Dermis blood vessel endothelial cell (primary cell): ENCODE data around the gene ATP8B1. TPM values are rescaled to one million over a fixed set of nuclear protein-coding genes. Genes with fewer than 3 reads are reported as not detected.
"Not testable (repeated sequence)": the region's sequence is repeated elsewhere in the genome, so short reads cannot be mapped to it uniquely, and the experiment has no call there.

ENCODE experiments used
- DNase-seq: peaks from one replicate; pipeline ENCODE4 v3.0.0; 2010
- total RNA-seq: library from RNA; depleted of rRNA; stranded (reverse); fragments of >200 nt; gene quantifications from 2 replicates; pipeline ENCODE4 v1.2.3, GENCODE V29; 2014

The ATP8B1 gene
- total RNA-seq, 1 donor from 2014 or later: 51.1 TPM

DNA sequence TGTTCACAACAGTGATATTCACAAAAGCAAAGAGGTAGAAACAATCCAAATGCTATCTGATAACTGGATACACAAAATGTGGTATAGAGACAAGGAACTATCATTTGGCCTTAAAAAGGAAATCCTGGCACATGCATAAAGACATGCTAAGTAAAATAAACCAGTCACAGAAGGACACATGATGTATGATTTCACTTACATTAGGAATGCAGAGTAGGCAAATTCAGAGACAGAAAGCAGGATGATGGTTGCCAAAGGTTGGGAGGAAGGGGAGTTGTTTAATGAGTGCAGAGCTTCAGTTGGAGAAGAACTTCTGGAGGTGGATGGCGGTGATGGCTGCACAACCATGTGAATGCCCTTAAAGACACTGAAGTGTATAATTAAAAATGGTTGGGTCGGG, 38.1 kb downstream of the ATP8B1 start:
- DNase-seq: no peak

DNA sequence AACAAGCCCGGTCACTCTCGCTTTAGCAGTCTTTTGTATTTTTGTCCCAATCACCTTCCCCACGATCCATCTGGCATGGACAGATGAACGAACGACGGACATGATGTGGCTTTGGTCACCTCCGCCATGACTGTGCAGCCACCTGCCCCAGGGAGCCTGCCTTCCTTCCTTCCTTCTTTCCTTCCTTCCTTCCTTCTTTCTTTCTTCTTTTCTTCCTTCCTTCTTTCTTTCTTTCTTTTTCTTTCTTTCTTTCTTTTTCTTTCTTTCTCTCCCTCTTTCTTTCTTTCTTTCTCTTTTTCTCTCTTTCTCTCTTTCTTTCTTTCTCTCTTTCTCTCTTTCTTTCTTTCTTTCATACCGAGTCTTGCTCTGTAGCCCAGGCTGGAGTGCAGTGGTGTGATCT, 39.0 kb downstream of the ATP8B1 start:
- no peak for DNase-seq

DNA sequence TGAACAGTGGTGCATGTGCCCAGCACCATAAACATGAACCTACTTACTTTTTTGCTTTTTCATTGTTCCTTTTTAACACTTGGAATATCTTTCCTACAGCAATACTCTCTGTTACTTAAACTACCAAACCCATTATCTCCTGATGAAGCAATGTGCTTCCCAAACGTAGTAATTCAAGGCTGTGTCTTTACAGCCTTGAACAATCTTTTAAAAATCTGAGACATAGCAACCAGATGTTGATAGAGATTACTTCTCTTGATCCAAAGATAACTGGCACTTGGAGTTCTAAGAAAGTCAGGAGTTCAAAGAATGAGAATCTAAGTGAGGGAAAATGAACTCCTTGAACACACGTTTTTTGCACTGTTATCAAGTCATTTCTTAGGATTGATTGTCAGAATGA, 40.4 kb downstream of the ATP8B1 start:
- DNase-seq: no peak

DNA sequence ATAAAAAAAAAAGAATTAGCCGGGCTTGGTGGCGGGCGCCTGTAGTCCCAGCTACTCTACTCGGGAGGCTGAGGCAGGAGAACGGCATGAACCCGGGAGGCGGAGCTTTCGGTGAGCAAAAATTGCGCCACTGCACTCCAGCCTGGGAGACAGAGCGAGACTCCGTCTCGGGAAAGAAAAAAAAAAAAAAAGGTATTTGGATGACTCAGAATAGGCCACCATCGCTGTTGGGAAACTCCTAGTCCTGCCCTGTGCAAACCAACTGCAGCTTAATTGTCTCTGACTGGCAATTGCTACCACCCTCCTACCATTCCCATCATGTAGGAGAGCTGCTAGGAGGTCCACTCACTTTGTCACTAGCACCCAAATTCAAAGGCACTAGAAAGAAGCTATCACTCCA, 43.5 kb downstream of the ATP8B1 start:
- no peak for DNase-seq

DNA sequence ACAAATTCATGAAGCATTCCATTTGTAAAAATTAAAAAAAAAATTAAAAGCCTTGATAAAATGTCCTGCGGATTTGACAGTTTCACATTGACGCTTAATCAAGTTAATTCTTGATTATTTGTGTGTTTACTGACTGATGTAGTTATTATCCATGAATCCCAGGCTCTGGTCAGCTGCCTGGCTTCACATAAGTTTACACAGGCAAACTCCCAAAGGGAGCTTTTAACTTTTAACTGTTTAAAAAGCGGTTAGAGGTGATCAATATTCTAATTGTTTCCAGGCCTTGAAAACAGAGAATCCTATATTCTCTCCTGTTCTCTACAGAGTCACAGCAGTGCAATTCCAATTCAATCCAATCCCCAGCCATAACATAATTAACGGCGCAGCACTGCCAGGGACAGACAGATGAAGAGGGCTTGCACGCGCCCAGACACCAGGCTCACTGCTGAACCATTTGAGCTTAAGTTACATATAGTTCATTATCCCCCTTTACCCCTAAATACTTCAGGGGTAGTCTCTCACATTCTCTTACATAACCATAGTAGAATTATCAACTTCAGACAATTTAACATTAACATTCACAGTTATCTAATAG, 47.5 kb downstream of the ATP8B1 start:
- no peak for DNase-seq

DNA sequence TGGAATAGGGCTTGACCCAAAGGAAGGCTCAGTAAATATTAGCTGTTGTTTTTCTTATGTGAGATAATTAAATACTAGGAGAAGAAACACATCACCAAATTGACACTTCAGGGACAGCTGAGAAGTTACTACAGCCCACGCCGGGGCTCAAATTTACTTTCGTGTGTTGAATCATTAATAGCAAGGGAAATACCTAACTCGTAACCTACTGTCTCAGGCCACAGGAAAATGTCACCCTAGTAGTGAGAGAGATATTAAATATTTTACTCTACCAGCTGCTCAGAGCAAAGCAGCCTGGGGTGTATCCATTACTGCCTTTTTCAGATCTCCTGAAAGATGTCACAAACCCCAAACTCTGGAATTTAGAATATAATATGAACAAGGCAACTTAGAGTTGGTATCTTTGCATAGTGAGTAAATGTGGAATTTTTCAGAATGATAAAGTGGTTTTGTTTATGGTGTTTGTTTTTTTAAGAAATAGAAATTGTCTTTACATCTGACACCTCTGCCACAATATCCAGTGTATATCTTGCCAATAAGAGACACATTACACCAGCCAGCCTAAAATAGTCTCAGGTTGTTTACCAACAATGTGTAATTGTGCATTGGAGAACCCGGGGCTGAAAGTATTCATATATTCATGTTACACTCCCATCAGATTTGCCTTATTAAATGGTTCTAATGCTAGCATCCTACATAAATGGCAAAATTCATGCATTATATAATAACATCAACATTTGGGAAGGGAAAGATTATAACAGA, 48.4 kb downstream of the ATP8B1 start:
- no peak for DNase-seq

DNA sequence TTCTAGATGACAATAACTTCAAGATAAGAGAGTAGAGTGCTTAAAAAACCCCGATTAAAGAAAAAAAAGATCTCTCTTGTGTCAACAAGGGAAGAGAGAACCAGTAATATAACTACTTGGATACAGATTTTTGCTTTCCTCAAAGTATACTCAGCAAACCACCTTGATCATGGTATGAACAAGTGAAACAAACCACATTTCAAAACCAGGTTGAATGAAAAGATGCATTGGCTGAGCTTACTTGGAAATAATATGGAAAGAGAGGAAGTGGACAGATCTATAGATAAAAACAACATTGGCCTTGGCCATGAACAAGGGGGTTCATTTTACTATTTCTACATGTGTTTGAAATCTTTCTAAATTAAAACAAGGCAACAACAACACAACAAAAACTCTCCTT, 50.1 kb downstream of the ATP8B1 start:
- DNase-seq: no peak

DNA sequence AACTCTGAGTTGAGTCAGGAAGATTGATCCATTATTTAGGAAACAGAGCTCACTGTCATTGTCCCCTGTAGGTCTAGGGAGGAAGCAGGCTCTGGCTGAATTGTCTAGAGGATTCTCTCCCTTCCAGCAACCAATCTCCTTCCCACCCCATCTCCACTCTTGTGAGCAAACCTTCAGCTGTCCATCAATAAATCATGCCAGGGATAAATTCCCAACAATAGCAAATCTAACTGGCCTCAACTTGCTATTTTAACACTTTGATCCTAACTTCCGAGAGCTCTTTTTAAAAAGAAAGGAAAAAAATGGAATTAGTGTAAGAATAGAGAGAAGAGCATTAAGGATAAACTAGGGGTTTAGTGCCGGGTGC, 53.5 kb downstream of the ATP8B1 start:
- DNase-seq: no peak

DNA sequence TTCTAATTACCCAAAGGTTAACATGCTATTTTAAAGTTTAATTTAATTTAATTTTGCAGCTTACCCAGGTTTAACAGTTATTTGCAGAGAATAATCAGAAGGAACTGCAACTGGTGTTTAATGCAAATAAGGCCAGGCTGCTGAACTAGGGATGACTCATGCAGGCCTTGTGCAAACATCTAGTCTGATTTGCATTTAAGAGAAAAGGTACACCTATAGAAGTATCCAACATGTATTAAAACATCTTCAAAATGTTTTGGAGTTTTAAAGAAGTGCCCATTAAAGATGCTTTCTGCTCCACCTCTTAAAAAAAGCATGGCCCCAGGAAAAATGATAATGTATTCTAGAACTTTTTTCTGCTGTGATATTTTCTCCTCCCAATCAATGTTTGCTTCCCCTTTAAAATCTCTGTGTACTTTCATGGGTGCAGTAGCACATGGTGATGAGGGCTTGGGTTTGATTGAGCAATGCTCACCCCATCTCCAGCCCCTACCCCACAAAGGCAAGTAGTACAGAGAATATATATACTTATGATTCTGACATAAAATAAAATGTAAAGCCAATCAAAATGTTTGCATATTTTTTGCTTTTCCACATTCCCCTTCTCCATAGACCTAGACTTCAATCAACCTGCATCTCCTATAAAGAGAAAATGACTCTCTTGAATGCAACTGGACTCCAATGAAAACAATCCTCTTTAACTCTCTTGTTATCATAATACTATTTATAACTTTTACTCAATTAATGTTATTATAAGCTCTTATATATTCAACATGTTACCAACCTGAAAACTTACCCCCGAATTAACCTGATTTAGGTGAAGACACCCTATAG, 54.1 kb downstream of the ATP8B1 start:
- peak; percentile 46 for DNase-seq

DNA sequence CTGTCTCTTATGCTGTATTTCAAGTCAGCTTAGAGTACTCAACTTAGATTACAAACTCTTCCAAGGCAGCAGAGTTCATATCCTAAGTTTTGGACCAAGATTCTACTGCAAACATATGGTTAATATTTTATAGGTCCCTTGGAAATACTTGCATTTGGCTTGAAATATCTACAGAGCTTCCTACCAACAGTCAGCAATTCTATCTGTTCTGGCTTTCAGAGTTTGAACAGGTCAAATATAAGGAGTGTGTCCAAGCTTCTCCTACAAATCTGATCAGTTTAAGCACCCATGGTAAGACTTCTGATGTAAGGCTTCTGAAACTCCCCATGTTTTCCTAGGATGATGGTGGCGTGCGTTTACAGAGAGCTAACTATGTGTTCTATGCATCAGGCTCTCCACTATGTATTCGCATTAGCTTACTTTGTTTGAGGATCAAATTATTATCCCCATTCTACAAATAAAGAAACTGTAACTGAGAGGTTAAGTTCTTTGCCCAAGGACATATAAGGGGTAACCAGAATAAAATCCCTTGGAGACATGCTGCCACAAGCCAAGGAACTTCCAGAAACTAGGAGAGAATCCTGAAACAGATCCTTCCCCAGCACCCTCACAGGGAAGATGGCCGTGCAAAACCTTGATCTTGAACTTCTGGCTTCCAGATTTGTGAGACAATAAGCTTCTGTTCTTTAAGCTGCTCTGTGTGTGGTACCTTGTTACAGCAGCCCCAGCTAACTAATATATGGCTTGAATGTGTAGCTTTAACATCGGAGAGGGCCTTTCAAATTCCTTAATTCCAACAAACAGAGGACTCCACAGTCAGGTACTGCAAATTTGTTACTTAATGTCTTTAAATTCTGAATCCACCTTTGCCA, 55.1 kb downstream of the ATP8B1 start:
- no peak for DNase-seq

DNA sequence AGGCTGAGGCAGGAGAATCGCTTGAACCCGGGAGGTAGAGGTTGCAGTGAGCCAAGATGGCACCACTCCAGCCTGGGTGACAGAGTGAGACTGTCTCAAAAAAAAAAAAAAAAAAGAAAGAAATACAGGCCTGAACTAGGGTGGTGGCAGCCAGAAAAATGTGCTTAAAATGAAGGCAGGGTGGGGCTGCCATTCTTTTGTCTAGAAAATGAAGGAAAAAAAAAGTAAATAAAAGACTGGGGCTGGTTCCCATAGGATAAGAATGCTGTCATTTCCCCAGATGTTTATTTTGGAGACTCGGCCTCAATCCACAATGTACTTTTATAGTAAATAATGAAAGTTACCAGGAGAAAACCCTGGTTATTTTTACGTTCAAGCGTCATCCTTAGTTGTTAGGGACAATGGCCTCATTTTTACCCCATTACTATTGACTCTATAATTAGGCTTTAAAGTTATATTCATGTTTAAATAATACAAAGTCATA, 58.9 kb downstream of the ATP8B1 start:
- peak; percentile 76 for DNase-seq

DNA sequence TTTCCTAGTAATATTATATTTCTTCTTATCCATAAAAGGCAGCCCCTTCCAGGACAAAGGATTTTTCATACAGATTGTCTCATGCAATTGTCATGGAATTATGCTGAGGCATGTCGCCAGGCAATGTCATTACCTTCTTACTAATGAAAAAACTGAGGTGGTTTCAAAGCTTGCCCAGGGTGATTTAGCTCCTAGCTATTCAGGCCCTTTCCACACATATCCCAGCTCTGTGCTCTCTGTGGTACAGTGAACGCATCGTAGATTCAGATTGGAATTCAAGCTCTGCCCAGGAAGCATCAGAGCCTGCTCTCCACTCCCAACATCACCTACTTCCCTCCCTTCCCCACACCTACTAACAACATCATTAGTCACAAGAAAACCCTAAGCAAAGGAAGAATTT, 60.1 kb downstream of the ATP8B1 start:
- peak; percentile 58 for DNase-seq

DNA sequence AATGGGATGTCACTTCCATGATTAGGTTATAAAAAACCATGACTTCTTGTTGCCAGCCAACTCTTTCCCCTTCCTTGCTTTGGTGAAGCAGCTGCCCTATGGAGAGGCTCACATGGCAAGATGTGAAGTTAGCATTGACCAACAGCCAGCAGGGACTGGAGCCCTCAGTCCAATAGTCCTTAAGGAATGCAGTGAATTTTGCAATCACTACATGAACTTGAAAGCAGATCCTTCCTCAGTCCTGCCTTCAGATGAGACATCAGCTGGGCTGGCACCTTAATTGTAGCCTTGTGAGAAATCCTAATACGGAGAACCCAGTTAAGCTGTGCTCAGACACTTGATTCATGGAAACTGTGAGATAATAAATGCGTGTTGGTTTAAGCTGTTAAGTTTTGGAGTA, 61.8 kb downstream of the ATP8B1 start:
- DNase-seq: no peak

DNA sequence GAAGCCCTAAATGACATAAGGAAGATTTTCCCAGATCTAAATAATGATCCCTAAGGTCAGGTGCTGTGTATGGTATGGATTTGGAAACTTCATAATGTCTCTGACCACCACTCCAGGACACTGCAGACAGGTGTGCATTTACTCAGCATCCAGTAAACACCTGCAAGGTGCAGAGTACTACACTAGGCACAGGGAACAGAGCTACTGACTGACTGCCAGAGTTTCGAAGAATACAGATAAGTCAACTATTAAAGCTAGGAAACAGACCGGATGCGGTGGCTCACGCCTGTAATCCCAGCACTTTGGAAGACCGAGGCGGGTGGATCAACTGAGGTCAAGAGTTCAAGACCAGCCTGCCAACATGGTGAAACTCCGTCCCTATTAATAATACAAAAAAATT, 65.0 kb downstream of the ATP8B1 start:
- no peak for DNase-seq

DNA sequence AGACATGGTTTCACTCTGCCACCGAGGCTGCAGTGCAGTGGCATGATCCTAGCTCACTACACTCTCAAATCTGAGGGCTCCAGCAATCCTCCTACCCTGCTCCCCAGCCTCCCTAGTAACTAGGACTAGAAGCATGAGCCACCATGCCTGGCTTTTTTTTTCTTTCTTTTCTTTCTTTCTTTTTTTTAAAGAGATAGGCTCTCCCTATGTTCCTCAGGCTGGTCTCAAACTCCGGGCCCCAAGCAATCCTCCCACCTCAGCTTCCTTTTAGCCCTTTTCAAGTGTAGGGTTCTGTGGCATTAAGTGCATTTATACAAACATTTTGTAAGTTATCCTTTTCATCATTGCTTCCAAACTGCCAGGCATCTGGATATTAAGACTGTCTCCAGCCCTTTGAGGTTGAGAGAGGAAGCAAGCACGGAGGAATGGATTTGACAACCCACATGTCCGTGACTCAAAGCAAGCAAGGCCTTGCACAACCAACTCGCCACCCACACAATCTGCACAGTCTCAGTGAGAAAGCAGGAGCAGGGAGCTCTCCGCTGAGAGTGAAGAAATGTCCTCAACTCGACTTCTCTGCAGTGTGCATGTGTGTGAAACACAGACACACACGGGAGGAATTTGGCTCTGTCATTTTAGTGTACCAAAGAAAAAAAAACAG, 65.6 kb downstream of the ATP8B1 start:
- DNase-seq: no peak

DNA sequence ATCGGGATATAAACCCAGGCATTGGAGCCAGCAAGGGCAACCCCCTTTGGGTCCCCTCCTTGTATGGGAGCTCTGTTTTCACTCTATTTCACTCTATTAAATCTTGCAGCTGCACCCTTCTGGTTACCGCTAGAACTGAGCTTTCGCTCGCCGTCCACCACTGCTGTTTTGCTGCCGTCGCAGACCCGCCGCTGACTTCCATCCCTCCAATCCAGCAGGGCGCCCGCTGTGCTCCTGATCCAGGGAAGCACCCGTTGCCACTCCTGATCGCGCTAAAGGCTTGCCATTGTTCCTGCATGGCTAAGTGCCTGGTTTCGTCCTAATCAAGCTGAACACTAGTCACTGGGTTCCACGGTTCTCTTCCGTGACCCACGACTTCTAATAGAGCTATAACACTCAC, 68.1 kb downstream of the ATP8B1 start:
- DNase-seq: not testable (repeated sequence)

DNA sequence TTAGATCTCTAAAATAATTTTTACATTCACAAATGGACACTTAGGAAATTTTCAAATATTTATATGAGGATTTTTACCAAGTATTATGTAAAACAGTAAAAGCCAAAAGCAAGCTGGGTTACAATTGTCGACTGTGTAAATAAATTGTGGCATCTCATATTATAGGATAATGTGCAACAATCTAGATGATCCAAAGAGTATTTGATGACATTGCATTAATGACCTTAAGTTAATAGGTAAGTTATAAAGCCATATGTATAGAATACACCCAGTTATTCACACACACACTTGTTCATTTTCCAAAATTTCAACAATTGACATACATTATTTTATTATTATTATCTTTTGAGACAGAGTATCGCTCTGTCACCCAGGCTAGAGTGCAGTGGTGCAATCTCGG, 69.3 kb downstream of the ATP8B1 start:
- no peak for DNase-seq

DNA sequence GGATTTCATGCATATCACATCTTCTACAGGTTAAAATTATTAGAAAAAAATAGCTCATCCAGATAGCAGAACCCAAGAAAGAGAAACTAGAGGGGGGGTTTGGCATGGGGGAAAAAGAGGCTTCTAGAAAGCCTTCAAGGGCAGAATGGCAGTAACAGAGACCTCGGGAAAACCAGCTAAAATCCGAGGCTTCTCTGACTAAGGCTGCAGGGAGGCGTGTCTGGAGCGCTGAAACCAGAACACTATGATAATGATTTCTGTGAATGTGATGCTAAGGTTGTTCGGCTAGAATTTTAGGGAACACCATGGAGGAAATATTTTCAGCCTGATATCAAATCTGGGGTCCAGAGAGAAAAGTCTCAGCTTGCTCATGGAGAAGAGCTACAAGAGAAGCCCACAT, 73.0 kb downstream of the ATP8B1 start:
- DNase-seq: no peak

DNA sequence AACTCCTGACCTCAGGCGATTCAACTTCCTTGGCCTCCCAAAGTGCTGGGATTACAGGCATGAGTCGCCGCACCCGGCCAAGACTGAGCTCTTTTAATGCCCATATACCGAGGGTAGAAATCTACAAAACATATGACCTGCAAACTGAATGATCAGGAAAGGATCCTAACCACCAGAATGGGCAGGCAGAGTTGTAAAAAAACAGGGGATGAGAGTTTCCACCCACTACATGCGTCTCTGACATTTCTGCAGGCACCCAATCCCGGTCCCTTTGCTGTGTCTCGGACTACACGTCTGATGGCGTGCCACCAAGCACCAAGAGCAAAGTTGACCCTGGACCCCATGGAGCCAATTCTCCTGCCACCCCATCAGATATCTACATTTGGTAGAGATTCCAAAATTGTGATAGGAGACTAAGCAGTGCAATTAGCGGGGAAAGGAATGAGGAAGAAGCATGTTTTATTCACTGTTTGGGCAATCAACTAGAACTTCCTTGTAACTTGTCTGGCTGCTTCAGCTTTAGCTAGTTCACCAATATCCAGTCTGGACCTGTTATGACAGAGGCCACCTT, 74.1 kb downstream of the ATP8B1 start:
- DNase-seq: peak; percentile 43

DNA sequence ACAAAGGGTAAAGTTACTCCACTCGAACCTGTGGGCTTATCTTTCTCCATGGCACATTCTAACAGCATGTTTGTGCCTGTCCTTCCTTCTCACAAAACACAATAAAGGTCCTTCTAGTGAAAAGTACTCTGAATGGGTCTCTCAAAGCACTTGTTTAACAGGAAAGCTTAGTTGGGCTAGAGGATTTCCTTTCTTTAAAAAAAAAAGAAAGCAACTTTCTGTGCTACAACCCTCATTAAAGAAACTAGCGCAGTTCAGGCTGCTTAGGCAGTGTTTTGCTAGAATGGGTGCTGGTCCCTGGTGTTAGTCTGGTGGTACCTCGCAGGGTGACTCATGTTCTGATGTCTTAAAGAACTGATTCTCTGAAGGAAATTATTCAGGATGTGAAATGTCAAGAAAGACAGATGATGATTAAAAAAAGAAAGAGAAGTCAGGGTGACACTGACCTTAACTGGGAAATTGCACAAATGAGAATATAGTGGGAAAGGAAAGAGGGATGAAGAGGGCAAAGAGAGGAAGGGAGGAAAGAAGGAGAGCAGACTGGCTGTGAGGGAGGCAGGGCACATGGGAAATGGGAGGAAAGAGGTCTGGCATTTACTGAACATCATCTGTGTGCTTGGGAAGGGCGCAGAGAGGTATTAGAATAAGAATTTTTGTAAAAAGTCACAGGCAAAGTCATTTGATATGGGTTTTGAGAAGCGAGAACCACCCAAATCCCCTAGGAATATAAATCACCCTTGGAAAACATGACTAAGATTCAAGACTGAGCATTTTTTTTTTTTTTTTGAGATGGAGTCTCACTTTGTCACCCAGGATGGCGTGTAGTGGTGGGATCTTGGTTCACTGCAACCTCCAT, 74.9 kb downstream of the ATP8B1 start:
- peak; percentile 87 for DNase-seq
